HepG2 (cell line): ENCODE measurements around the gene SPOCD1. TPM values are rescaled to one million over a fixed set of nuclear protein-coding genes. Genes with fewer than 3 reads are reported as not detected.

Experiments used
- ATAC-seq: fragments of 200-7000 bp; cut with Tn5 transposase; 3 replicates; pipeline ENCODE4 v1.9.1; 2020; ENCODE audit warnings: mild to moderate bottlenecking, moderate library complexity
- BruUV-seq: library from RNA; stranded (reverse); fragments of 400-500 nt; replicated peaks from 2 replicates; lab custom pipeline; 2021; lab: Mats Ljungman, UMichigan
- CTCF ChIA-PET: fragments of 300-600 bp; formaldehyde crosslinking; extraction: SDS; loops from one replicate; lab custom pipeline; 2021; ENCODE audit warnings: low total read pairs, inconsistent platforms, low intra/inter-chr PET ratio; lab: Yijun Ruan, JAX
- POLR2A ChIA-PET: fragments of 350-600 bp; sonication (Branson Sonifier 250); formaldehyde crosslinking; loops from one replicate; lab custom pipeline; 2020; ENCODE audit warnings: antibody characterized with exemption, inconsistent platforms; lab: Yijun Ruan, JAX
- DNase-seq: peaks from one replicate; pipeline ENCODE4 v3.0.0-alpha.2; 2015; ENCODE audit warnings: low spot score
- FAIRE-seq: peaks from 3 replicates; lab custom pipeline; 2011; peaks lifted over from hg19 to GRCh38; lab: Jason Lieb, UNC
- H2AFZ ChIP-seq: one replicate; pipeline ENCODE4 v1.6.1; 2011; ENCODE audit warnings: low read length, inconsistent platforms
- H3K27ac ChIP-seq: fragments of 300-600 bp; 3 replicates; pipeline ENCODE4 v1.8.0; 2011; ENCODE audit warnings: mixed run types, mild to moderate bottlenecking, mixed read lengths, low read length, inconsistent platforms; ENCODE audit not compliant: insufficient read depth; ENCODE audit errors: extremely low read length
- H3K27me3 ChIP-seq, 2 experiments: fragments of 200-600 bp in 1 of 2; 2 replicates in 1 of 2; 3 replicates in 1 of 2; pipeline versions ENCODE4 v1.6.0 to v1.8.0; 2011; ENCODE audit warnings: low read length in 2 of 2, mild to moderate bottlenecking in 2 of 2, moderate library complexity in 2 of 2, inconsistent platforms in 1 of 2; ENCODE audit not compliant: insufficient read depth in 2 of 2, control insufficient read depth in 1 of 2
- H3K36me3 ChIP-seq, 2 experiments: fragments of 200-600 bp in 1 of 2; replicated peaks in 1 of 2; 2 replicates in 1 of 2; 3 replicates in 1 of 2; pipeline versions ENCODE4 v1.5.1 to v1.8.0; 2011; ENCODE audit warnings: low read length in 2 of 2, inconsistent platforms in 1 of 2; ENCODE audit not compliant: insufficient read depth in 2 of 2, control insufficient read depth in 1 of 2
- H3K4me1 ChIP-seq: 2 replicates; pipeline ENCODE4 v1.5.1; 2012; ENCODE audit warnings: low read length, inconsistent platforms; ENCODE audit not compliant: insufficient read depth
- H3K4me2 ChIP-seq: 2 replicates; pipeline ENCODE4 v1.6.0; 2011; ENCODE audit warnings: low read depth, low read length, inconsistent platforms
- H3K4me3 ChIP-seq, 3 experiments: fragments of 200-600 bp in 1 of 3; sonication (generic), shearing (Covaris generic) in 1 of 3; replicated peaks in 1 of 3; 2 replicates each; pipeline ENCODE4 v1.5.1; 2011 to 2016; ENCODE audit warnings: low read length in 3 of 3, inconsistent platforms in 2 of 3, low read depth in 2 of 3, mild to moderate bottlenecking in 2 of 3, control low read depth in 1 of 3, mixed read lengths in 1 of 3; ENCODE audit not compliant: insufficient read depth in 1 of 3
- H3K79me2 ChIP-seq: one replicate; pipeline ENCODE4 v1.6.1; 2011; ENCODE audit warnings: low read length, inconsistent platforms; ENCODE audit not compliant: insufficient read depth
- H3K9ac ChIP-seq: 2 replicates; pipeline ENCODE4 v1.6.0; 2011; ENCODE audit warnings: mild to moderate bottlenecking, low read depth, low read length, inconsistent platforms; ENCODE audit not compliant: insufficient read depth
- H3K9me3 ChIP-seq: 2 replicates; pipeline ENCODE4 v1.5.1; 2012; ENCODE audit warnings: mild to moderate bottlenecking, low read length
- H4K20me1 ChIP-seq: 2 replicates; pipeline ENCODE4 v1.6.0; 2011; ENCODE audit warnings: inconsistent platforms, mild to moderate bottlenecking, low read length, moderate library complexity; ENCODE audit not compliant: insufficient read depth
- ARHGAP35 ChIP-seq: sonication (generic); formaldehyde crosslinking; IDR thresholded peaks from 2 replicates; pipeline ENCODE4 v1.9.0; 2022; ENCODE audit warnings: mild to moderate bottlenecking, inconsistent platforms, moderate library complexity, missing genetic modification reagents, borderline replicate concordance
- CHD4 ChIP-seq: fragments of 200-600 bp; sonication (generic); IDR thresholded peaks from 2 replicates; pipeline ENCODE4 v1.7.0; 2017; ENCODE audit warnings: mild to moderate bottlenecking, low read length, borderline replicate concordance
- HDAC1 ChIP-seq: sonication (generic); formaldehyde crosslinking; IDR thresholded peaks from 2 replicates; pipeline ENCODE4 v1.5.1; 2020; ENCODE audit warnings: mild to moderate bottlenecking, missing genetic modification reagents
- KDM4B ChIP-seq: sonication (generic); formaldehyde crosslinking; IDR thresholded peaks from 2 replicates; pipeline ENCODE4 v1.4.0; 2020; ENCODE audit warnings: missing genetic modification reagents
- MLLT10 ChIP-seq: sonication (generic); formaldehyde crosslinking; IDR thresholded peaks from 2 replicates; pipeline ENCODE4 v1.4.0; 2020; ENCODE audit warnings: missing genetic modification reagents
- MTA1 ChIP-seq: sonication (generic); formaldehyde crosslinking; IDR thresholded peaks from 2 replicates; pipeline ENCODE4 v1.4.0; 2020; ENCODE audit warnings: missing genetic modification reagents, mild to moderate bottlenecking, borderline replicate concordance
- NCOA5 ChIP-seq: sonication (generic); formaldehyde crosslinking; IDR thresholded peaks from 2 replicates; pipeline ENCODE4 v1.4.0; 2020; ENCODE audit warnings: missing genetic modification reagents
- NFIC ChIP-seq: IDR thresholded peaks from 2 replicates; pipeline ENCODE4 v1.6.1; 2012; ENCODE audit warnings: mild to moderate bottlenecking, low read length, inconsistent platforms
- SAFB2 ChIP-seq: sonication (generic); formaldehyde crosslinking; IDR thresholded peaks from 2 replicates; pipeline ENCODE4 v1.5.1; 2020; ENCODE audit warnings: missing genetic modification reagents, low read depth, mild to moderate bottlenecking, borderline replicate concordance
- TBX3 ChIP-seq: fragments of 450-650 bp; IDR thresholded peaks from 2 replicates; pipeline ENCODE4 v1.6.1; 2017; ENCODE audit warnings: antibody characterized with exemption, mild to moderate bottlenecking, inconsistent platforms, borderline replicate concordance
- UBTF ChIP-seq: sonication (generic); formaldehyde crosslinking; IDR thresholded peaks from 2 replicates; pipeline ENCODE4 v1.4.0; 2020; ENCODE audit warnings: mild to moderate bottlenecking, missing genetic modification reagents
- ZBTB26 ChIP-seq: IDR thresholded peaks from 2 replicates; pipeline ENCODE4 v1.6.1; 2016; ENCODE audit warnings: missing compliant biosample characterization, missing genetic modification reagents, borderline replicate concordance
- ZFP82 ChIP-seq: sonication (generic); formaldehyde crosslinking; IDR thresholded peaks from 2 replicates; pipeline ENCODE4 v1.5.1; 2020; ENCODE audit warnings: mild to moderate bottlenecking, missing genetic modification reagents, borderline replicate concordance
- ZNF274 ChIP-seq: sonication (generic); formaldehyde crosslinking; IDR thresholded peaks from 2 replicates; pipeline ENCODE4 v1.5.1; 2020; ENCODE audit warnings: mild to moderate bottlenecking, missing genetic modification reagents
- ZNF382 ChIP-seq: sonication (generic); formaldehyde crosslinking; IDR thresholded peaks from 2 replicates; pipeline ENCODE4 v1.5.0; 2020; ENCODE audit warnings: missing genetic modification reagents, mild to moderate bottlenecking, borderline replicate concordance
- ZNF576 ChIP-seq: sonication (generic); formaldehyde crosslinking; IDR thresholded peaks from 2 replicates; pipeline ENCODE4 v1.4.0; 2020; ENCODE audit warnings: mild to moderate bottlenecking, missing genetic modification reagents
- ZNF781 ChIP-seq: sonication (generic); formaldehyde crosslinking; IDR thresholded peaks from 2 replicates; pipeline ENCODE4 v1.5.1; 2020; ENCODE audit warnings: borderline replicate concordance, mild to moderate bottlenecking, missing genetic modification reagents; ENCODE audit errors: not compliant biosample characterization
- WGBS: methylation state at CpG from one replicate; pipeline ENCODE4 v1.1.6; 2017; ENCODE audit warnings: low lambda C conversion rate; 5-methylcytosine and 5-hydroxymethylcytosine counted together
- in situ Hi-C: cut with HindIII; loops from 2 replicates; pipeline ENCODE4 v1.10.0; 2017; ENCODE audit warnings: low pct_unique_long_range_greater_than_20kb; ENCODE audit not compliant: extremely low pct_ligation_motif_present
- intact Hi-C: fragments of 100-400 bp; cut with micrococcal nuclease; formaldehyde crosslinking; loops from one replicate; pipeline ENCODE4 v1.10.0; 2022; ENCODE audit not compliant: unreplicated experiment
- polyA plus RNA-seq, 8 experiments: library from polyadenylated mRNA; depleted of rRNA in 3 of 8; stranded (reverse) in 7 of 8; unstranded in 1 of 8; fragments of >200 nt; fragmentation: Illumina TruSeq in 4 of 8; extraction: Trizol in 4 of 8; gene quantifications; 2 replicates each; pipeline versions ENCODE4 v1.2.1 to v1.2.3, GENCODE V29; 2011 to 2016; ENCODE audit warnings: low read depth in 4 of 8, missing spikeins in 1 of 8, mixed read lengths in 1 of 8; ENCODE audit not compliant: insufficient read depth in 1 of 8
- total RNA-seq, 5 experiments: library from RNA; depleted of rRNA; stranded (reverse); fragments of >200 nt; fragmentation: Illumina TruSeq; extraction: Trizol; gene quantifications; 2 replicates each; pipeline ENCODE4 v1.2.3, GENCODE V29; 2016; ENCODE audit warnings: low read depth in 1 of 5

Gene SPOCD1
- total and polyA plus RNA-seq, 2 of the 13 experiments (the other 11 are each of a cell fraction or from before 2014, with no cell fraction given) = 0.24 to 0.29 TPM

DNA sequence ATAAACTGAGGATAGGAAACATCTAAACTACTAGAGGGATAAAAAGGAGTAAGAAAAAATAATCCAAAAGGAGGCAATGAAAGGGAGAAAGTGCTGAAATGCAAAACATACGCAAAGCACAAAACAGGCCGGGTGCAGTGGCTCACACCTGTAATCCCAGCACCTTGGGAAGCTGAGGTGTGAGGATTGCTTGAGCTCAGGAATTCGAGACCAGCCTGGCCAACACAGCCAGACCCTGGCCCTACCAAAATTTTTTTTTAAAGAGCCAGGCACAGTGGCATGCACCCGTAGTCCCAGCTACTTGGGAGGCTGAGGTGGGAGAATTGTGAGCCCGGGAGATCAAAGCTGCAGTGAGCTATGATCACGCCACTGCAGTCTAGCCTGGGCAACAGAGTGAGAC, 10.5 kb downstream of the SPOCD1 start (continued):
- TF ChIP-seq NFIC (no peak), TBX3 (no peak), ZNF781 (CRISPR knock-in tag) (no peak), ZNF576 (no peak), NCOA5 (CRISPR knock-in tag) (no peak), ZBTB26 (CRISPR knock-in tag) (no peak), KDM4B (CRISPR knock-in tag) (no peak), ZFP82 (CRISPR knock-in tag) (no peak), CHD4 (no peak), ARHGAP35 (no peak), ZNF274 (CRISPR knock-in tag) (no peak)

DNA sequence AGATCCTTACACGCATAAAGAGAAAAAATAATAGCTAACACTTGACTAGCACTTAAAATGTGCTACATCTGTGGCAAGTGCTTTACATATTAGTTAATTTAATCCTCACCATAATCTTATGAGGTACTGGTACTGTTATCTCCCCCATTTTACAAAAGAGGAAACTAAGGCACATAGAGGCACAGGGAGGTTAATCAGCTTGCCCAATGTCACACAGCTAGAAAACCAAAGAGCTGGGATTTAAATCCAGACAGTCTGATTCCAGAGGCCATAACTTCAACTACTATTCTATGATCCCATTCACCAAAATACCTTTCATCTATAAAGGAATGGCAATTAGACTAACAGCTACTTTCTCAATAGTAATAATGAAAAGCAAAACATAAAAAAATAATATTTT, 11.7 kb downstream of the SPOCD1 start:
- intact Hi-C loops = no loop called here
- H3K4me3 ChIP-seq = no peak overlapping the region
- ChIA-PET POLR2A (no interaction called here), CTCF (no interaction called here)
- H2AFZ ChIP-seq = no peak overlapping the region
- no peaks in the 10 kb centered on the region for H4K20me1 ChIP-seq
- ATAC-seq (no peak), FAIRE-seq (no peak), DNase-seq (no peak)
- H3K9ac ChIP-seq = no peak overlapping the region
- no peak overlapping the region for H3K4me2 ChIP-seq
- H3K4me1 ChIP-seq = no peaks in the 10 kb centered on the region
- H3K36me3 ChIP-seq = no peaks in the 10 kb centered on the region
- in situ Hi-C loops = no loop called here
- no TSS peak for BruUV-seq
- H3K27me3 ChIP-seq = peaks cover 3 to 14% of the 10 kb centered on the region in 2 experiments; a peak in 3 of 5 replicates
- no peaks in the 10 kb centered on the region for H3K9me3 ChIP-seq
- no peaks in the 10 kb centered on the region for H3K79me2 ChIP-seq
- WGBS = 87% methylated on average over 1 of the region's 1 CpG
- no peak overlapping the region for H3K27ac ChIP-seq
- TF ChIP-seq UBTF (CRISPR knock-in tag) = no peak
- TF ChIP-seq HDAC1 (CRISPR knock-in tag) = no peak
- no peak for TF ChIP-seq MTA1 (CRISPR knock-in tag)
- no peak for TF ChIP-seq MLLT10 (CRISPR knock-in tag)
- TF ChIP-seq SAFB2 (CRISPR knock-in tag) = no peak
- TF ChIP-seq ZNF382 = no peak
